HuH-7 (cell line): ENCODE results near the gene CHD2.
"Not testable (repeated sequence)": the region's sequence is repeated elsewhere in the genome, so short reads cannot be mapped to it uniquely, and the experiment has no call there.

Experiments
- DNase-seq: peaks from one replicate; pipeline ENCODE4 v3.0.0; 2011; ENCODE audit warnings: low spot score

CHD2 gene

GRCh38 chr15:92906563-92907081 lies 6.5 kb downstream of the CHD2 start:
- DNase-seq: no peak

GRCh38 chr15:92907229-92907628 lies 7.1 kb downstream of the CHD2 start:
- no peak for DNase-seq

GRCh38 chr15:92907896-92908712 lies 8.0 kb downstream of the CHD2 start:
- DNase-seq: no peak

DNA sequence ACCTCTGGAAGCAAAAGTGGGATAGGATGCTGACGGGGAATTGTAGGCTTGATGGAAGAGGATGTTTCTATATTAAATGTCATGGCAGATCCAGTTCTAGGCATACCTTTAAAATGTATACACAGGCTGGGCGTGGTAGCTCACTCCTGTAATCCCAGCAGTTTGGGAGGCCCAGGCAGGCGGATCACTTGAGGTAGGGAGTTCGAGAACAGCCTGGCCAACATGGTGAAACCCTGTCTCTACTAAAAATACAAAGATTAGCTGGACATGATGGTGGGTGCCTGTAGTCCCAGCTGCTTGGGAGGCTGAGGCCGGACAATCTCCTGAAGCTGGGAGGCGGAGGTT lies 8.6 kb downstream of the CHD2 start:
- no peak for DNase-seq

DNA sequence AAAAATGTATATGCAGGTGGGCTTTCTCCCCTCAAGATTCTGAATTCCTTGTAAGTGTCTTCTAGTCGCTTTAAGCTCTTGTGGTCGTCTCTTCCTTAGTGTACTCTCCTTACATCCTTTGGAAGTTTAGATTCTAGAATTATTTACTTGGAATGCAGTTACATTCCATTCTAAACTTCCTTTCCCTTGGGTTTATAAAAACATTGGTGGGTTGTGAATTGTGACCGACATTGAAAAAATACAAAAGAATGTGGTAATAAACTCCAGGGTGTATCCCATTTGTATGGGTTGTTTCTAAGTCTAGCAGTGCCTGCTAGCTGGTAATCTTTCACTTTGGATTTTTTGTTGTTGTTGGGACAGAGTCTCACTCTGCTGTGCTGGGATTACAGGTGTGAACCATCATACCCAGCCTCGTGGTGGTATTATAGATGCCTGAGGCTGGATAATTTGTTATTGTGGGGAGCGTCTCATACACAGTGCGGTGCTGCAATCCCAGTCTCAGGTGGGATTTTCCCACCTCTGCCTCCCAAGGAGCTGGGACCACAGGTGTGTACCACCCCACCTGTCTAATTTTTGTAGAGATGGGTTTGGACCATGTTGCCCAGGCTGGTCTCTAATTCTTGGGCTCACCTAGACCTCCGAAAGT lies 9.1 kb downstream of the CHD2 start:
- DNase-seq: no peak

DNA sequence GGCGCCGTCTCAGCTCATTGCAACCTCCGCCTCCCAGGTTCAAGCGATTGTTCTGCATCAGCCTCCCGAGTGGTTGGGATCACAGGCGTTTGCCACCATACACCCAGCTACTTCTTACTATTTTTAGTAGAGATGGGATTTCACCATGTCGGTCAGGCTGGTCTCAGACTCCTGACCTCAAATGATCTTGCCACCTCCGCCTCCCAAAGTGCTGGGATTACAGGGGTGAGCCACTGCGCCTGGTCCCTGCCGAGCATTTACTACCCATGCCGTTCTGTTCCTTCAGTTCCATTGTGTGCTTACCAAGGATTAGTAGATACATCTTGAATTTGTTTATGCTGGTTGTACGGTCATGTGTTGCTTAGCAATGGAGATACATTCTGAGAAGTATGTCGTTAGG lies 10.3 kb downstream of the CHD2 start:
- no peak for DNase-seq

GRCh38 chr15:92914103-92914499 lies 14.0 kb downstream of the CHD2 start:
- DNase-seq: no peak

- no peak for DNase-seq
Measured at GRCh38 chr15:92914768-92915221, 14.7 kb downstream of the CHD2 start.

GRCh38 chr15:92915766-92916435 lies 15.8 kb downstream of the CHD2 start:
- no peak for DNase-seq

DNA sequence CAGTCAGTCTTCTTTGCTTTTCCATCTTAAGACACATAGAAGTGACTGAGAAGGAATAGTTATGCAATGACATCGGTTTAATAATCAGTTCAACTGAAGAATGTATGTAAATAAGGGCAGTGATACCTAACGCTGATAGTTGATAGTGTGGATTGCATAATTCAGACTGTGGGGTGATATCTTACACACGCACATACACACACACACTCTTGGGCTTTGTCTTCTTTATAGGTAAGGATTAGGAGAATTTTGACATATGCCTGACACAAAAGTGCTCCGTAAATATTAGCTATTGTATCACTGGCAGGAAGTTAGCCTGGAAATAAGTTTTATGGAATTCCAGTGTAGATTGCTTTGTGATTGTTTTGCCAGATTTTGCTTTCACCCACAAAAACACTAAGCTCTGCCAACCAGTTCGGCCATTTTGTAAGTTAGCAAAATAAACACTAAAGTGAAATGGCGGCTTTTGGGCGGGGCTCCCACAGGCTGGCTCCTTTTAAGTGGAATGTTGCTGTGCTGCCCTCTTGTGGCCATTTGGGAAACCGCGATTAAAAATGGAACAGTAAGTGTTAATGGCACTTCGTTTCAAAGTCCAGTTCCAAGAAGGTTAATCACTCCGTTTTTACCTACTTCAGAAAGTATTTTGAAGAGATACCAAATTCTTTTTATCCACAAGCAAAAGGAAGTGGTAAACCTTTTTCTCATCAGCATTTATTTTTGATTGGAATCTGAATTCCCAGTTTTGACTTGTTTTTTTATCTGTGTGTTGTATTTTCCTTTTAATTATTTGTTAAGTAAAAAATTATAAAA lies 17.7 kb downstream of the CHD2 start:
- peak; percentile 57 for DNase-seq

- DNase-seq: not testable (repeated sequence)
Measured at GRCh38 chr15:92918881-92919280, 18.8 kb downstream of the CHD2 start.

- DNase-seq: no peak
Measured at GRCh38 chr15:92920595-92921161, 20.6 kb downstream of the CHD2 start.

GRCh38 chr15:92921215-92922131 lies 21.3 kb downstream of the CHD2 start:
- no peak for DNase-seq

- no peak for DNase-seq
Measured at GRCh38 chr15:92922418-92923002, 22.4 kb downstream of the CHD2 start.

GRCh38 chr15:92924216-92924615 lies 24.1 kb downstream of the CHD2 start:
- no peak for DNase-seq

GRCh38 chr15:92925454-92925853 lies 25.3 kb downstream of the CHD2 start:
- DNase-seq: no peak

- DNase-seq: no peak
Measured at GRCh38 chr15:92928225-92928750, 28.2 kb downstream of the CHD2 start.

DNA sequence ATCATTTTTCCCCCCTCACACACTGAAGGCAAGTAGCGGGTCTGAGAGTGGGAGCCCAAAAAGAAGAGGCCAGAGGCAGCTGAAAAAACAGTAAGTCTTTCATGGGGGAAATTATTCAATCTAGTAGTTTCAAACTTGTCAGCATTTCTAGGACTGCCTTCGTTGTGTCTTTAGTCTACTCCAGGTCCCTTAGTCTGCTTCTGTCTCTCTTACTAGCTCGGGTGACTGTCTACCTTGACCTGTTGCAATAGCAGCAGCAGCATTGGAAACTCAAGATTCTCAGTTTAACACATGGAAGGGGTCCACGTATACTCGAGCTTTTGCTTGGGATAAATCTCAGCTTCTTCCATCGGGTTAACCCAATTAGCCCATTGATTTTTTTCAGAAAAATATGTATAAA lies 28.9 kb downstream of the CHD2 start:
- DNase-seq: no peak

- no peak for DNase-seq
Measured at GRCh38 chr15:92930054-92930621, 30.0 kb downstream of the CHD2 start.

- no peak for DNase-seq
Measured at GRCh38 chr15:92930776-92931175, 30.7 kb downstream of the CHD2 start.
